K562 (cell line): ENCODE measurements around the gene WDR76. TPM values are rescaled to one million over a fixed set of nuclear protein-coding genes. Genes with fewer than 3 reads are reported as not detected.

Experiments used
- ATAC-seq: fragments of 200-7000 bp; cut with Tn5 transposase; 3 replicates; pipeline ENCODE4 v1.9.1; 2020; ENCODE audit warnings: moderate library complexity
- BruUV-seq: library from RNA; stranded (reverse); fragments of 400-500 nt; replicated peaks from 2 replicates; lab custom pipeline; 2021; lab: Mats Ljungman, UMichigan
- CTCF ChIA-PET: fragments of 300-600 bp; formaldehyde crosslinking; extraction: SDS; loops from one replicate; lab custom pipeline; 2021; ENCODE audit warnings: low intra/inter-chr PET ratio; lab: Yijun Ruan, JAX
- POLR2A ChIA-PET: fragments of 300-600, 350-650 bp; sonication (Branson Sonifier 250); formaldehyde crosslinking; extraction: SDS; loops from one replicate; lab custom pipeline; 2021; ENCODE audit warnings: antibody characterized with exemption, inconsistent platforms; lab: Yijun Ruan, JAX
- DNase-seq, 4 experiments: peaks; one replicate each; pipeline versions ENCODE4 v3.0.0 to v3.0.0-alpha.2; 2011 to 2018; ENCODE audit warnings: low spot score in 3 of 4, mixed read lengths in 3 of 4; ENCODE audit errors: extremely low read depth in 1 of 4
- FAIRE-seq: peaks from 2 replicates; lab custom pipeline; 2011; peaks lifted over from hg19 to GRCh38; lab: Jason Lieb, UNC
- H2AFZ ChIP-seq: 2 replicates; pipeline ENCODE4 v1.6.0; 2011; ENCODE audit warnings: low read depth, low read length, control low read depth, inconsistent platforms
- H3K27ac ChIP-seq: fragments of 200-600 bp; 3 replicates; pipeline ENCODE4 v1.8.0; 2011; ENCODE audit warnings: low read depth, mild to moderate bottlenecking, control low read depth, inconsistent platforms, low read length, moderate library complexity, mixed read lengths; ENCODE audit errors: extremely low read depth
- H3K27me3 ChIP-seq, 2 experiments: fragments of 300-600 bp in 1 of 2; 2 replicates in 1 of 2; 3 replicates in 1 of 2; pipeline versions ENCODE4 v1.6.0 to v1.8.0; 2011; ENCODE audit warnings: inconsistent platforms in 2 of 2, low read length in 2 of 2, mild to moderate bottlenecking in 1 of 2, mixed read lengths in 1 of 2, moderate library complexity in 1 of 2; ENCODE audit not compliant: control insufficient read depth in 2 of 2, insufficient read depth in 2 of 2
- H3K36me3 ChIP-seq: fragments of 300-600 bp; 3 replicates; pipeline ENCODE4 v1.8.0; 2011; ENCODE audit warnings: mild to moderate bottlenecking, low read length, inconsistent platforms; ENCODE audit not compliant: control insufficient read depth, insufficient read depth
- H3K4me1 ChIP-seq, 2 experiments: fragments of 200-600 bp in 1 of 2; replicated peaks in 1 of 2; 2 replicates in 1 of 2; 3 replicates in 1 of 2; pipeline versions ENCODE4 v1.5.1 to v1.8.0; 2011; ENCODE audit warnings: inconsistent platforms in 2 of 2, low read length in 2 of 2, mild to moderate bottlenecking in 1 of 2, mixed read lengths in 1 of 2, moderate library complexity in 1 of 2; ENCODE audit not compliant: control insufficient read depth in 2 of 2, insufficient read depth in 2 of 2
- H3K4me2 ChIP-seq: 2 replicates; pipeline ENCODE4 v1.6.1; 2011; ENCODE audit warnings: low read length, control low read depth, inconsistent platforms, mixed read lengths; ENCODE audit not compliant: insufficient read depth
- H3K4me3 ChIP-seq: fragments of 200-600 bp; sonication (generic), shearing (Covaris generic); 2 replicates; pipeline ENCODE4 v1.5.1; 2016; ENCODE audit warnings: control low read depth, inconsistent platforms
- H3K79me2 ChIP-seq: fragments of 200-600 bp; 3 replicates; pipeline ENCODE4 v1.8.0; 2011; ENCODE audit warnings: low read length, inconsistent platforms; ENCODE audit not compliant: control insufficient read depth, insufficient read depth
- H3K9ac ChIP-seq, 2 experiments: 2 replicates each; pipeline versions ENCODE4 v1.6.0 to v1.6.1; 2011; ENCODE audit warnings: low read depth in 2 of 2, low read length in 2 of 2, control low read depth in 1 of 2, inconsistent platforms in 1 of 2, mild to moderate bottlenecking in 1 of 2, mixed read lengths in 1 of 2; ENCODE audit not compliant: insufficient read depth in 1 of 2
- H3K9me1 ChIP-seq: one replicate; pipeline ENCODE4 v1.6.0; 2011; ENCODE audit warnings: inconsistent platforms, mild to moderate bottlenecking, low read length, moderate library complexity; ENCODE audit not compliant: control insufficient read depth, insufficient read depth
- H3K9me3 ChIP-seq: replicated peaks from 2 replicates; pipeline ENCODE4 v1.5.1; 2011; ENCODE audit warnings: low read depth, low read length, inconsistent platforms; ENCODE audit not compliant: control insufficient read depth, insufficient read depth
- H4K20me1 ChIP-seq: replicated peaks from 2 replicates; pipeline ENCODE4 v1.6.1; 2011; ENCODE audit warnings: low read length, inconsistent platforms, mixed read lengths; ENCODE audit not compliant: control insufficient read depth, insufficient read depth
- E2F1 ChIP-seq: sonication (generic); formaldehyde crosslinking; IDR thresholded peaks from 2 replicates; pipeline ENCODE4 v1.8.1; 2023; ENCODE audit warnings: mild to moderate bottlenecking, missing genetic modification reagents, moderate library complexity
- ETV1 ChIP-seq: fragments of 450-650 bp; conservative IDR thresholded peaks from 2 replicates; pipeline ENCODE4 v1.6.1; 2016; ENCODE audit warnings: missing genetic modification characterization, control low read depth, low read depth, missing compliant biosample characterization
- FOSL1 ChIP-seq: fragments of 200-800 bp; sonication (Bioruptor generic); conservative IDR thresholded peaks from 2 replicates; pipeline ENCODE4 v1.6.1; 2016; ENCODE audit warnings: missing genetic modification characterization, missing compliant biosample characterization
- HLTF ChIP-seq: fragments of 450-650 bp; IDR thresholded peaks from 2 replicates; pipeline ENCODE4 v1.6.1; 2016
- HNRNPL ChIP-seq: fragments of 200-400 bp; formaldehyde crosslinking; IDR thresholded peaks from 2 replicates; pipeline ENCODE4 v1.6.1; 2017; ENCODE audit warnings: low read depth, mild to moderate bottlenecking, low read length
- HOXB6 ChIP-seq: fragments of 250-450 bp; sonication (Bioruptor Pico); IDR thresholded peaks from 2 replicates; pipeline ENCODE4 v1.5.1; 2022; ENCODE audit warnings: mild to moderate bottlenecking, borderline replicate concordance
- MCM5 ChIP-seq: fragments of 450-650 bp; IDR thresholded peaks from 2 replicates; pipeline ENCODE4 v1.6.1; 2016; ENCODE audit warnings: low read depth
- REST ChIP-seq, 2 experiments: fragments of 450-650 bp; formaldehyde crosslinking in 1 of 2; IDR thresholded peaks; 2 replicates each; pipeline versions ENCODE4 v1.4.0 to v1.6.1; 2014 to 2020; ENCODE audit warnings: mild to moderate bottlenecking in 2 of 2, borderline replicate concordance in 1 of 2, low read depth in 1 of 2
- ZFX ChIP-seq: sonication (generic); formaldehyde crosslinking; IDR thresholded peaks from 2 replicates; pipeline ENCODE4 v1.8.0; 2022; ENCODE audit warnings: mild to moderate bottlenecking, missing genetic modification reagents, moderate library complexity
- ZNF354B ChIP-seq: fragments of 250-450 bp; sonication (Bioruptor Pico); IDR thresholded peaks from 2 replicates; pipeline ENCODE4 v1.4.0; 2020
- ZNF507 ChIP-seq: conservative IDR thresholded peaks from 2 replicates; pipeline ENCODE4 v1.6.1; 2017; ENCODE audit warnings: missing genetic modification characterization, missing compliant biosample characterization
- WGBS: fragments of 100-300 bp; shearing (Covaris generic); methylation state at CpG from one replicate; pipeline ENCODE4 v1.1.6; 2016; ENCODE audit warnings: low coverage, mixed read lengths; ENCODE audit not compliant: insufficient coverage; ENCODE audit errors: missing lambda C conversion rate; 5-methylcytosine and 5-hydroxymethylcytosine counted together
- in situ Hi-C: fragments of 300-500 bp; cut with MboI; formaldehyde crosslinking; loops from 4 replicates; pipeline ENCODE4 v1.15.0; 2018; ENCODE audit warnings: inconsistent platforms, mixed read lengths
- intact Hi-C: fragments of 100-400 bp; cut with micrococcal nuclease; formaldehyde crosslinking; loops from 2 replicates; pipeline ENCODE4 v1.14.2; 2022
- polyA plus RNA-seq, 8 experiments: library from polyadenylated mRNA; depleted of rRNA in 4 of 8; stranded (reverse) in 5 of 8; unstranded in 3 of 8; fragments of >200 nt; fragmentation: Nextera tagmentation in 2 of 8; fragmentation: Illumina TruSeq in 1 of 8; extraction: Ambion mirVana in 2 of 8; extraction: Trizol in 1 of 8; gene quantifications; 2 replicates each; pipeline versions ENCODE4 v1.2.1 to v1.2.3, GENCODE V29; 2011 to 2014; ENCODE audit warnings: inconsistent platforms in 1 of 8, missing spikeins in 1 of 8
- total RNA-seq, 7 experiments: library from RNA; depleted of rRNA in 6 of 7; stranded (reverse); fragments of >200 nt in 6 of 7; fragmentation: Illumina TruSeq in 2 of 7; extraction: Trizol in 2 of 7; gene quantifications; 2 replicates each; pipeline versions ENCODE4 v1.2.1 to v1.2.3, GENCODE V29; 2011 to 2021; ENCODE audit warnings: low replicate concordance in 1 of 7

WDR76 gene
- total and polyA plus RNA-seq, 9 of the 15 experiments (the other 6 are each of a cell fraction or from before 2014, with no cell fraction given), result 9.8 to 69.5 (median 44.4) TPM

- H3K79me2 ChIP-seq, result no peaks in the 10 kb centered on the region
- H3K9me1 ChIP-seq, result no peaks in the 10 kb centered on the region
- POLR2A ChIA-PET, result interaction anchor here (1.0 to 2.0 kb wide), 2 partner anchors 10 to 408 kb away, joined by 3 to 8 read pairs; partner anchors contain the start of gene GOLM2
- no peak overlapping the region for H2AFZ ChIP-seq
- no peak overlapping the region for H3K9ac ChIP-seq
- in situ Hi-C loops (no loop called here), intact Hi-C loops (no loop called here)
- H3K36me3 ChIP-seq, result peaks cover 51% of the 10 kb centered on the region
- BruUV-seq, result no TSS peak
- ATAC-seq, result no peak; the same call in 2 of the 3 replicates
- CTCF ChIA-PET, result no interaction called here
- H3K4me3 ChIP-seq, result no peak overlapping the region
- no peak overlapping the region for H3K27ac ChIP-seq
- WGBS, result 84% methylated on average over 5 of the region's 5 CpGs
- no peak for FAIRE-seq
- no peaks in the 10 kb centered on the region; the same call in 1 of the 2 replicates for H4K20me1 ChIP-seq
- no peak overlapping the region for H3K4me2 ChIP-seq
- no peaks in the 10 kb centered on the region for H3K4me1 ChIP-seq
- no peak for DNase-seq
- H3K9me3 ChIP-seq, result no peaks in the 10 kb centered on the region
- H3K27me3 ChIP-seq, result no peaks in the 10 kb centered on the region
- TF ChIP-seq ZNF354B (no peak), HNRNPL (no peak), ZNF507 (no peak), ETV1 (tag) (no peak), REST (IDR thresholded peaks at IDR 0.05; ENCODE audit: borderline replicate concordance) (no peak), REST (CRISPR knock-in tag; IDR thresholded peaks at IDR 0.05; ENCODE audit: low read depth) (no peak), HLTF (no peak), ZFX (CRISPR knock-in tag) (no peak), HOXB6 (no peak), E2F1 (CRISPR knock-in tag) (no peak), FOSL1 (no peak), MCM5 (no peak)
Measured at GRCh38 chr15:43880406-43881194, 53.8 kb downstream of the WDR76 start.
